Measurements from ENCODE around the gene ZNF672. TPM values are rescaled to one million over a fixed set of nuclear protein-coding genes. Genes with fewer than 3 reads are reported as not detected.
A peak's percentile ranks its signal among the peaks of the same experiment; 100 is the strongest.

The ZNF672 gene
- total RNA-seq, 1 experiment from 2014 or later: 27.6 TPM

DNA sequence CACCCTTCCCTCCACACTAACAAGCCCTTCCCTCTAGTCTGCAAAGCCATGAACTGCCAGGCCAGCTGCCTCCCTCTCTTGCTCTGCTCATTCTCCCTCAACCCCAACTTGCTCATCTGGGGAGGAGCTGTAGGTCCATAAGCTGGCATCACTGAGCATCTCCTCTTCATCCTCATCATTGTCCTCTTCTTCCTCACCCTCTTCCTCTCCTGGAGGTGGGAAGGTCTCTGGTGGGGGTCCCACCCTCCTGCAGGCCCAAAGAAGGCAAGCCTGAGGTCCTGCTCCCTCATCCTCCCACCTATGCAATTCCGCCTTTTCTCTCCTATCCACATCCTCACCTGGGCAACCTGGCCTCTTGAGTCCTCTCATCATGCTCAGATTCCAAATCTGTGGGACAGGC lies 18.2 kb downstream of the ZNF672 start (continued):
- TF ChIP-seq, protein P1, sequence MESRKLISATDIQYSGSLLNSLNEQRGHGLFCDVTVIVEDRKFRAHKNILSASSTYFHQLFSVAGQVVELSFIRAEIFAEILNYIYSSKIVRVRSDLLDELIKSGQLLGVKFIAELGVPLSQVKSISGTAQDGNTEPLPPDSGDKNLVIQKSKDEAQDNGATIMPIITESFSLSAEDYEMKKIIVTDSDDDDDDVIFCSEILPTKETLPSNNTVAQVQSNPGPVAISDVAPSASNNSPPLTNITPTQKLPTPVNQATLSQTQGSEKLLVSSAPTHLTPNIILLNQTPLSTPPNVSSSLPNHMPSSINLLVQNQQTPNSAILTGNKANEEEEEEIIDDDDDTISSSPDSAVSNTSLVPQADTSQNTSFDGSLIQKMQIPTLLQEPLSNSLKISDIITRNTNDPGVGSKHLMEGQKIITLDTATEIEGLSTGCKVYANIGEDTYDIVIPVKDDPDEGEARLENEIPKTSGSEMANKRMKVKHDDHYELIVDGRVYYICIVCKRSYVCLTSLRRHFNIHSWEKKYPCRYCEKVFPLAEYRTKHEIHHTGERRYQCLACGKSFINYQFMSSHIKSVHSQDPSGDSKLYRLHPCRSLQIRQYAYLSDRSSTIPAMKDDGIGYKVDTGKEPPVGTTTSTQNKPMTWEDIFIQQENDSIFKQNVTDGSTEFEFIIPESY (IDR thresholded peaks at IDR 0.05; ENCODE audit: extremely low read depth, insufficient replicate concordance, low read length): no peak
- TF ChIP-seq SRF (IDR thresholded peaks at IDR 0.05; ENCODE audit: low read depth): no peak

DNA sequence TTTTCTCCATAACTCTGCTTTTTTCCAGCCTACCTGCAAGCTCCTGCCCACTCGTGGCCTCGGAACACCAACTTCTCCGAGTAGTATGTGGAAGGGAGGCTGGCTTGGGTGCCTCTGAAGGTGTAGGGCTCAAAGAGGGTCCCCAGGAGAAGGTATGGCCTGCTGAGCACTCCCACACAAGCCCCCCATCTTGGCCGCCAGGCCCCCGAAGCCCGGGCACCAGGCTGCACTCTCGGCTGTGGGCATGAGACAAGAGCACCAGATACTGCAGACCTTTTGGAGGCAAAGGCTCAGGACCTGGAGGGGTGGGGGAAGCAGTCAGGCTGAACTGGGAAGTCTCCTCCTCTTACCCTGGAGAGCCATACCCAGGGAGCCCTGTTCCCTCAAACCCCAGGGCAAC lies 19.2 kb downstream of the ZNF672 start:
- Histone ChIP-seq H3K36me3 (ENCODE audit: control insufficient read depth in 1 of 2, insufficient read depth in 2 of 2, low read length in 2 of 2) (peaks cover 9 to 34% of the 10 kb centered on the region in 2 experiments; a peak in 3 of 4 replicates), H4K20me1 (ENCODE audit: insufficient read depth) (no peaks in the 10 kb centered on the region), H3K4me2 (ENCODE audit: low read length) (peak overlapping the region; percentile 72), H3K27ac (ENCODE audit: low read depth, low read length) (peak overlapping the region; percentile 79), H3K27me3 (ENCODE audit: insufficient read depth, low read length) (no peaks in the 10 kb centered on the region), H3K79me2 (ENCODE audit: insufficient read depth, low read length) (peaks cover 33% of the 10 kb centered on the region; the same call in 1 of the 2 replicates), H2AFZ (ENCODE audit: low read depth, low read length, poor library complexity, severe bottlenecking) (no peak overlapping the region), H3K4me1 (ENCODE audit: control insufficient read depth in 1 of 2, insufficient read depth in 2 of 2, low read length in 2 of 2) (peaks cover 12 to 29% of the 10 kb centered on the region in 2 experiments), H3K9me3 (ENCODE audit: control insufficient read depth in 1 of 2, insufficient read depth in 1 of 2, low read depth in 1 of 2, low read length in 2 of 2) (no peaks in the 10 kb centered on the region), H3K9ac (ENCODE audit: low read length) (peak overlapping the region; percentile 92), H3K4me3 (replicated peaks in 1 of 2; ENCODE audit: low read depth in 1 of 2, low read length in 2 of 2) (peak overlapping the region; percentile 66 to 83), H3K9me2 (ENCODE audit: insufficient read depth) (no peaks in the 10 kb centered on the region)
- DNase-seq (ENCODE audit: low read depth, low spot score) (no peak), ATAC-seq (no peak)
- no peak for TF ChIP-seq ATF3 (IDR thresholded peaks at IDR 0.05)
- TF ChIP-seq EZH2 (IDR thresholded peaks at IDR 0.05): no peak
- TF ChIP-seq, protein P2, sequence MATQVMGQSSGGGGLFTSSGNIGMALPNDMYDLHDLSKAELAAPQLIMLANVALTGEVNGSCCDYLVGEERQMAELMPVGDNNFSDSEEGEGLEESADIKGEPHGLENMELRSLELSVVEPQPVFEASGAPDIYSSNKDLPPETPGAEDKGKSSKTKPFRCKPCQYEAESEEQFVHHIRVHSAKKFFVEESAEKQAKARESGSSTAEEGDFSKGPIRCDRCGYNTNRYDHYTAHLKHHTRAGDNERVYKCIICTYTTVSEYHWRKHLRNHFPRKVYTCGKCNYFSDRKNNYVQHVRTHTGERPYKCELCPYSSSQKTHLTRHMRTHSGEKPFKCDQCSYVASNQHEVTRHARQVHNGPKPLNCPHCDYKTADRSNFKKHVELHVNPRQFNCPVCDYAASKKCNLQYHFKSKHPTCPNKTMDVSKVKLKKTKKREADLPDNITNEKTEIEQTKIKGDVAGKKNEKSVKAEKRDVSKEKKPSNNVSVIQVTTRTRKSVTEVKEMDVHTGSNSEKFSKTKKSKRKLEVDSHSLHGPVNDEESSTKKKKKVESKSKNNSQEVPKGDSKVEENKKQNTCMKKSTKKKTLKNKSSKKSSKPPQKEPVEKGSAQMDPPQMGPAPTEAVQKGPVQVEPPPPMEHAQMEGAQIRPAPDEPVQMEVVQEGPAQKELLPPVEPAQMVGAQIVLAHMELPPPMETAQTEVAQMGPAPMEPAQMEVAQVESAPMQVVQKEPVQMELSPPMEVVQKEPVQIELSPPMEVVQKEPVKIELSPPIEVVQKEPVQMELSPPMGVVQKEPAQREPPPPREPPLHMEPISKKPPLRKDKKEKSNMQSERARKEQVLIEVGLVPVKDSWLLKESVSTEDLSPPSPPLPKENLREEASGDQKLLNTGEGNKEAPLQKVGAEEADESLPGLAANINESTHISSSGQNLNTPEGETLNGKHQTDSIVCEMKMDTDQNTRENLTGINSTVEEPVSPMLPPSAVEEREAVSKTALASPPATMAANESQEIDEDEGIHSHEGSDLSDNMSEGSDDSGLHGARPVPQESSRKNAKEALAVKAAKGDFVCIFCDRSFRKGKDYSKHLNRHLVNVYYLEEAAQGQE (IDR thresholded peaks at IDR 0.05; ENCODE audit: low read depth): no peak
- no peak for TF ChIP-seq POLR2A (IDR thresholded peaks at IDR 0.05; ENCODE audit: borderline replicate concordance, extremely low read depth, insufficient read depth, insufficient read length)
- TF ChIP-seq YY1 (IDR thresholded peaks at IDR 0.05; ENCODE audit: extremely low read depth, insufficient replicate concordance, low read depth, low read length): no peak
- TF ChIP-seq POLR2AphosphoS5 (IDR thresholded peaks at IDR 0.05; ENCODE audit: low read depth, low read length): no peak
- no peak for TF ChIP-seq CBX3 (IDR thresholded peaks at IDR 0.05; ENCODE audit: low read depth)
- TF ChIP-seq, protein P1 (IDR thresholded peaks at IDR 0.05; ENCODE audit: extremely low read depth, insufficient replicate concordance, low read length): no peak
- TF ChIP-seq ZNF274 (IDR thresholded peaks at IDR 0.05; ENCODE audit: low read depth, low read length): no peak
- no peak for TF ChIP-seq CEBPB (IDR thresholded peaks at IDR 0.05; ENCODE audit: low read depth)
- no peak for TF ChIP-seq EGR1 (IDR thresholded peaks at IDR 0.05; ENCODE audit: low read depth)
- no peak for TF ChIP-seq JUND (IDR thresholded peaks at IDR 0.05)
- no peak for TF ChIP-seq ELF1 (IDR thresholded peaks at IDR 0.05; ENCODE audit: borderline replicate concordance, low read depth)
- TF ChIP-seq, protein P3, sequence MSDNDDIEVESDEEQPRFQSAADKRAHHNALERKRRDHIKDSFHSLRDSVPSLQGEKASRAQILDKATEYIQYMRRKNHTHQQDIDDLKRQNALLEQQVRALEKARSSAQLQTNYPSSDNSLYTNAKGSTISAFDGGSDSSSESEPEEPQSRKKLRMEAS (IDR thresholded peaks at IDR 0.05): no peak
- TF ChIP-seq ZFX (IDR thresholded peaks at IDR 0.05): no peak
- no peak for TF ChIP-seq SP1 (IDR thresholded peaks at IDR 0.05; ENCODE audit: low read depth)
- no peak for TF ChIP-seq EZH2phosphoT487 (IDR thresholded peaks at IDR 0.05; ENCODE audit: borderline replicate concordance)
- CTCF ChIA-PET: no interaction called here
- intact Hi-C loops (cut with micrococcal nuclease): no loop called here
- RAD21 ChIA-PET (ENCODE audit: low non-redundant PET in 1 of 2, low total read pairs in 2 of 2, uncharacterized antibody in 2 of 2, unreplicated experiment in 2 of 2): no interaction called here
- BruUV-seq (replicated peaks): no TSS peak
- POLR2A ChIA-PET: no interaction called here
